K562 (cell line): Measurements from ENCODE around the gene SRPK1.

Source experiments
- CHD2 ChIP-seq: IDR thresholded peaks from 2 replicates; pipeline ENCODE4 v1.6.1; 2011; ENCODE audit warnings: low read depth, low read length
- EZH2 ChIP-seq: IDR thresholded peaks from 2 replicates; pipeline ENCODE4 v1.6.1; 2012; ENCODE audit warnings: low read depth, mild to moderate bottlenecking, inconsistent platforms, low read length, borderline replicate concordance
- RAD51 ChIP-seq: fragments of 450-650 bp; IDR thresholded peaks from 2 replicates; pipeline ENCODE4 v1.7.1; 2016; ENCODE audit warnings: low read depth, mild to moderate bottlenecking, borderline replicate concordance
- SREBF2 ChIP-seq: sonication (generic); formaldehyde crosslinking; IDR thresholded peaks from 2 replicates; pipeline ENCODE4 v1.4.0; 2020; ENCODE audit warnings: mild to moderate bottlenecking, missing genetic modification reagents
- TAL1 ChIP-seq: fragments of 450-650 bp; IDR thresholded peaks from 2 replicates; pipeline ENCODE4 v1.6.1; 2016; ENCODE audit warnings: mild to moderate bottlenecking
- TEAD4 ChIP-seq, 2 experiments: sonication (generic) in 1 of 2; formaldehyde crosslinking in 1 of 2; IDR thresholded peaks; 2 replicates each; pipeline versions ENCODE4 v1.6.1 to v1.8.0; 2012 to 2022; ENCODE audit warnings: borderline replicate concordance in 1 of 2, inconsistent platforms in 1 of 2, low read length in 1 of 2, mild to moderate bottlenecking in 1 of 2, missing genetic modification reagents in 1 of 2
- THRAP3 ChIP-seq: fragments of 450-650 bp; IDR thresholded peaks from 2 replicates; pipeline ENCODE4 v1.6.1; 2016; ENCODE audit warnings: mild to moderate bottlenecking, inconsistent platforms, borderline replicate concordance
- USF2 ChIP-seq: sonication (generic); formaldehyde crosslinking; IDR thresholded peaks from 2 replicates; pipeline ENCODE4 v1.5.0; 2020; ENCODE audit warnings: missing genetic modification reagents
- ZNF174 ChIP-seq: fragments of 250-450 bp; sonication (Bioruptor Pico); IDR thresholded peaks from 2 replicates; pipeline ENCODE4 v1.4.0; 2020; ENCODE audit warnings: mild to moderate bottlenecking

- no peak for TF ChIP-seq EZH2
- no peak for TF ChIP-seq CHD2
- no peak for TF ChIP-seq SREBF2
- no peak for TF ChIP-seq RAD51
- TF ChIP-seq TAL1, result no peak
- TF ChIP-seq USF2 (CRISPR knock-in tag), result no peak
- TF ChIP-seq TEAD4 (IDR thresholded peaks at IDR 0.05; ENCODE audit: low read length), result no peak
- TF ChIP-seq TEAD4 (CRISPR knock-in tag; IDR thresholded peaks at IDR 0.05; ENCODE audit: borderline replicate concordance), result no peak
- no peak for TF ChIP-seq ZNF174 (CRISPR knock-in tag)
- no peak for TF ChIP-seq THRAP3
Observed at GRCh38 chr6:35900448-35900847, 20.4 kb downstream of the SRPK1 start.
